Gastroesophageal sphincter (tissue), 4 donors: Measurements from ENCODE around the gene SERPINA4. TPM values are rescaled to one million over a fixed set of nuclear protein-coding genes. Genes with fewer than 3 reads are reported as not detected.

ENCODE experiments used
- ATAC-seq: fragments of 150-250 bp; one replicate; pipeline ENCODE4 v1.9.1; 2016; ENCODE audit warnings: mild to moderate bottlenecking, moderate library complexity
- H3K27ac ChIP-seq, 4 donors: fragments of 200-600 bp; sonication (generic) in 3 of 4; 1 replicate in 3 of 4; 2 replicates in 1 of 4; pipeline ENCODE4 v1.5.1; 2016 to 2019
- H3K27me3 ChIP-seq: fragments of 200-600 bp; sonication (generic); one replicate; pipeline ENCODE4 v1.5.1; 2019
- H3K36me3 ChIP-seq, 2 donors: fragments of 200-600 bp; sonication (generic); one replicate each; pipeline ENCODE4 v1.5.1; 2019; ENCODE audit warnings: control low read depth in 1 of 2
- H3K4me1 ChIP-seq, 3 donors: fragments of 200-600 bp; sonication (generic); 1 replicate in 2 of 3; 2 replicates in 1 of 3; pipeline ENCODE4 v1.5.1; 2016 to 2019; ENCODE audit warnings: control low read depth in 2 of 3
- H3K4me3 ChIP-seq, 2 donors: fragments of 200-600 bp; sonication (generic); one replicate each; pipeline ENCODE4 v1.5.1; 2019; ENCODE audit warnings: mild to moderate bottlenecking in 1 of 2, moderate library complexity in 1 of 2
- H3K9me3 ChIP-seq, 3 donors: fragments of 200-600 bp; sonication (generic); one replicate each; pipeline ENCODE4 v1.5.1; 2017 to 2019; ENCODE audit warnings: control low read depth in 2 of 3
- CTCF ChIP-seq, 4 experiments: fragments of 200-600 bp in 2 of 4; fragments of 450-650 bp in 2 of 4; sonication (generic) in 1 of 4; IDR thresholded peaks; one replicate each; pipeline ENCODE4 v1.5.1; 2017 to 2019; ENCODE audit warnings: antibody characterized with exemption in 4 of 4, mild to moderate bottlenecking in 2 of 4, moderate library complexity in 2 of 4
- EP300 ChIP-seq: sonication (generic); formaldehyde crosslinking; IDR thresholded peaks from one replicate; pipeline ENCODE4 v1.6.1; 2017; ENCODE audit warnings: antibody characterized with exemption, mild to moderate bottlenecking
- POLR2A ChIP-seq, 2 donors: fragments of 450-650 bp; IDR thresholded peaks; one replicate each; pipeline ENCODE4 v1.6.1; 2017; ENCODE audit warnings: antibody characterized with exemption in 2 of 2, mild to moderate bottlenecking in 2 of 2, moderate library complexity in 1 of 2
- POLR2AphosphoS5 ChIP-seq: sonication (generic); formaldehyde crosslinking; IDR thresholded peaks from one replicate; pipeline ENCODE4 v1.6.1; 2017; ENCODE audit warnings: antibody characterized with exemption
- WGBS, 2 donors: methylation state at CpG; one replicate each; pipeline ENCODE4 v1.1.5; 2018; ENCODE audit warnings: low coverage in 1 of 2; 5-methylcytosine and 5-hydroxymethylcytosine counted together
- total RNA-seq, 4 donors: library from RNA; depleted of rRNA; stranded (reverse); fragments of >200 nt; gene quantifications; one replicate each; pipeline ENCODE4 v1.1.0, GENCODE V29; 2016

Gene SERPINA4
- total RNA-seq: not detected

GRCh38 chr14:94560751-94561655 lies at the start of gene SERPINA4:
Gene SERPINA4, plus strand, starts transcription at chr14:94561442. Its CDS starts 2,041 bp downstream, at chr14:94563483.
- WGBS, 2 donors: 86 to 90% methylated on average over 2 to 4 of the region's 11 CpGs
- no peak within 1 kb of the TSS for H3K27ac ChIP-seq
- TF ChIP-seq POLR2AphosphoS5 (no peak), POLR2A (IDR thresholded peaks at IDR 0.05) (no peak), CTCF (IDR thresholded peaks at IDR 0.05) (no peak), EP300 (no peak)
- H3K27me3 ChIP-seq: peaks cover 17% of the 10 kb centered on the region
- peaks cover 0 to 23% (median 0%) of the 10 kb centered on the region in 3 donors for H3K9me3 ChIP-seq
- H3K4me3 ChIP-seq: no peak within 1 kb of the TSS
- ATAC-seq: no peak
- H3K36me3 ChIP-seq: no peaks in the 10 kb centered on the region
- no peaks in the 10 kb centered on the region for H3K4me1 ChIP-seq

GRCh38 chr14:94514351-94514750 lies 46.9 kb upstream of the SERPINA4 start:
- Histone ChIP-seq H3K4me1 (no peaks in the 10 kb centered on the region), H3K9me3 (no peaks in the 10 kb centered on the region), H3K27me3 (peaks cover 28% of the 10 kb centered on the region), H3K27ac (no peak overlapping the region), H3K36me3 (no peaks in the 10 kb centered on the region), H3K4me3 (no peak overlapping the region)
- TF ChIP-seq CTCF (IDR thresholded peaks at IDR 0.05): no peak
- no peak for TF ChIP-seq POLR2A (IDR thresholded peaks at IDR 0.05)
- no peak for TF ChIP-seq POLR2AphosphoS5
- no peak for TF ChIP-seq EP300
- WGBS, 2 donors: 93% methylated on average over 4 of the region's 7 CpGs; no CpG with 5 or more reads in 1 of the 2 donors
- no peak for ATAC-seq

GRCh38 chr14:94515426-94515825 lies 45.8 kb upstream of the SERPINA4 start:
- no peak overlapping the region for H3K27ac ChIP-seq
- TF ChIP-seq EP300: no peak
- H3K27me3 ChIP-seq: peaks cover 28% of the 10 kb centered on the region
- no peaks in the 10 kb centered on the region for H3K36me3 ChIP-seq
- no peaks in the 10 kb centered on the region for H3K9me3 ChIP-seq
- 80 to 98% methylated on average over 2 to 4 of the region's 9 CpGs for WGBS, 2 donors
- no peak overlapping the region for H3K4me3 ChIP-seq
- no peak for ATAC-seq
- H3K4me1 ChIP-seq: no peaks in the 10 kb centered on the region

GRCh38 chr14:94515856-94516255 lies 45.4 kb upstream of the SERPINA4 start:
- no peak for TF ChIP-seq CTCF (IDR thresholded peaks at IDR 0.05)
- no peak for TF ChIP-seq POLR2A (IDR thresholded peaks at IDR 0.05)
- TF ChIP-seq EP300: no peak
- TF ChIP-seq POLR2AphosphoS5: no peak
- WGBS, 2 donors: 86 to 90% methylated on average over 2 to 5 of the region's 6 CpGs
- Histone ChIP-seq H3K36me3 (no peaks in the 10 kb centered on the region), H3K27me3 (peaks cover 28% of the 10 kb centered on the region), H3K27ac (no peak overlapping the region), H3K4me3 (no peak overlapping the region), H3K9me3 (no peaks in the 10 kb centered on the region), H3K4me1 (no peaks in the 10 kb centered on the region)
- ATAC-seq: no peak

GRCh38 chr14:94517248-94517640 lies 44.0 kb upstream of the SERPINA4 start:
- H3K9me3 ChIP-seq: no peaks in the 10 kb centered on the region
- H3K36me3 ChIP-seq: no peaks in the 10 kb centered on the region
- 49 to 68% methylated on average over 10 of the region's 10 CpGs for WGBS, 2 donors
- H3K4me3 ChIP-seq: no peak overlapping the region
- no peak overlapping the region for H3K27ac ChIP-seq
- TF ChIP-seq CTCF (IDR thresholded peaks at IDR 0.05) (no peak), POLR2AphosphoS5 (no peak), POLR2A (IDR thresholded peaks at IDR 0.05) (no peak), EP300 (no peak)
- no peak for ATAC-seq
- H3K27me3 ChIP-seq: peaks cover 28% of the 10 kb centered on the region
- H3K4me1 ChIP-seq: no peaks in the 10 kb centered on the region
